NCI-H774 (cell line): Measurements from ENCODE around the gene ATP13A1.
"Not testable (repeated sequence)": the region's sequence is repeated elsewhere in the genome, so short reads cannot be mapped to it uniquely, and the experiment has no call there.

Source experiments
- DNase-seq: peaks from one replicate; lab custom pipeline; 2025; lab: John Stamatoyannopoulos, UW

The ATP13A1 gene

DNA sequence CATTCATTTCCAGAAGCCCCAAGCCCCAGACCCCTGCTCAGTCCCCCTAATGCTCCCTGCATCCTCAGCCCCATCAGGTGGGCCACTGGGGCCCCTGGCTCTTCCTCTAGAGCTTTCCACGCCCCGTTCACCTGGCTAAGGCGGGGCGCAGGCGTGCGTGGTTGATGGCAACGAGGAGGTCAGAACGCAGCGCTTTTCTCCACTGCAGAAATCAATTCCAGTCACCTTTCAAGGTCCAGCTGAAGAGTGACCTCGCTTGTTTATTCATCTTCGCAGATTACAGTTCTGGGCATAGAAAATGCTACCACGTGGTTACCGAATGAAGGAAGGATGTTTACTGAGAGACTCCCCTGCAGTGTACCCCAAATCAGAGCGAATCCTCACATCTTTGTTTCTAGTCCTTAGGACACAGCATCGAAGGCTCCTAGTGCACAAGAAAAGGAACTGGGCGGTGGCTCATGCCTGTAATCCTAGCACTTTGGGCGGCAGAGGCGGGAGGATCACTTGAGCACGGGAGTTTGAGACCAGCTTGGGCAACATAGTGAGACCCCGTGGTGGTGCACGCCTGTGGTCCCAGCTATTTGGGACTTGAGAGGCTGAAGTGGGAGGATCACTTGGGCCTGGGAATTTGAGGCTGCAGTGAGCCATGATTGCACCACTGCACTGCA is 44.2 kb downstream of the ATP13A1 start:
- no peak for DNase-seq

- DNase-seq = peak; percentile 95
These were observed 45.0 kb downstream of the ATP13A1 start, which contains the start of gene PBX4 for GRCh38 chr19:19618219-19619051. TSS of gene PBX4 (minus strand) at chr19:19618687. CDS start at chr19:19618629, 58 bp downstream.

DNA sequence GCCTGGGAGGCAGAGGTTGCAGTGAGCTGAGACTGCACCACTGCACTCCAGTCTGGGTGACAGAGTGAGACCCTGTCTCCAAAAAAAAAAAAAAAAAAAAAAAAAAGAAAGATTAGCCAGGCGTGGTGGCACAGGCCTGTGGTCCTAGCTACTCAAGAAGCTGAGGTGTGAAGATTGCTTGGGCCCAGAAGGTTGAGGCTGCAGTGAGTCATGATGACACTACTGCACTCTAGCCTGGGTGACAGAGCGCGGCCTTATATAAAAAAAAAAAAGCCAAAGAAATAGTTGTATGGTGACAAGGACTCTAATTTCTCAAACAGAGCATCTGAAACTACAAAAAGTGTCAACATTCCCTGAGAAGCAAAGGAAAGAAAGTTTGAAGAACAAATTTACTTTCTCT is 48.4 kb downstream of the ATP13A1 start:
- DNase-seq = no peak

- DNase-seq = no peak
These were observed 50.0 kb downstream of the ATP13A1 start for GRCh38 chr19:19613506-19613905.

- DNase-seq = no peak
These were observed 52.9 kb downstream of the ATP13A1 start for GRCh38 chr19:19610376-19611202.

- DNase-seq = not testable (repeated sequence)
These were observed 56.8 kb downstream of the ATP13A1 start for GRCh38 chr19:19606686-19607085.

GRCh38 chr19:19606021-19606420 is 57.5 kb downstream of the ATP13A1 start:
- no peak for DNase-seq

DNA sequence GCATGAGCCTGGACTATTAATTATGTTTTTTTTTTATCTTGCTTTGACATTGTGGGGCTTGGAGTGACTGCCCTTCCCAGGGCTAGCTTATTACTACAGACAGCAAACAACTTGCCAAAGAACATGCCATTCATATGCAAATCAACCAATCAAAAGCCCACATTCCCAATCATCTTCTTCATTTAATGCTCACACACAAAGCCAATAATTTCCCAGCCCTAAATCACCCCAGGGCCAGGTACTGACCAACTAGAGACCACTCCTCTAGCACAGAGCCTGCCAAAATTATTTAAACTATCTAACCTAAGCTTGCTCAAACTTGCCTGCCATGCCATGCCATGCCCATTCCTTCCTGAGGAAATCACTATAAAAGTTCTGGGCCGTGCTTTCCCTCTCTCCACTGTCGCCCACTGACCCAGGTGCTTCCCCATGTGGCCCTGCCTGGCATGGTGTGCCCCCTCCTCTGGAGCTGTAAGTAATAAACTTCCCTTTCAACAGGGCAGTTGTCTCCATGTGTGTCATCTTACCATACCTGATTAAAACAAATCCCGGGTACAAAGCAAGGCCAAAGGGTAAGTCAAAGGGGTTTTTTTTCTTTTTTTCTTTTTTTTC is 60.7 kb downstream of the ATP13A1 start:
- DNase-seq = no peak

GRCh38 chr19:19602136-19602712 is 61.3 kb downstream of the ATP13A1 start:
- no peak for DNase-seq

GRCh38 chr19:19600793-19601330 is 62.6 kb downstream of the ATP13A1 start:
- DNase-seq = no peak

DNA sequence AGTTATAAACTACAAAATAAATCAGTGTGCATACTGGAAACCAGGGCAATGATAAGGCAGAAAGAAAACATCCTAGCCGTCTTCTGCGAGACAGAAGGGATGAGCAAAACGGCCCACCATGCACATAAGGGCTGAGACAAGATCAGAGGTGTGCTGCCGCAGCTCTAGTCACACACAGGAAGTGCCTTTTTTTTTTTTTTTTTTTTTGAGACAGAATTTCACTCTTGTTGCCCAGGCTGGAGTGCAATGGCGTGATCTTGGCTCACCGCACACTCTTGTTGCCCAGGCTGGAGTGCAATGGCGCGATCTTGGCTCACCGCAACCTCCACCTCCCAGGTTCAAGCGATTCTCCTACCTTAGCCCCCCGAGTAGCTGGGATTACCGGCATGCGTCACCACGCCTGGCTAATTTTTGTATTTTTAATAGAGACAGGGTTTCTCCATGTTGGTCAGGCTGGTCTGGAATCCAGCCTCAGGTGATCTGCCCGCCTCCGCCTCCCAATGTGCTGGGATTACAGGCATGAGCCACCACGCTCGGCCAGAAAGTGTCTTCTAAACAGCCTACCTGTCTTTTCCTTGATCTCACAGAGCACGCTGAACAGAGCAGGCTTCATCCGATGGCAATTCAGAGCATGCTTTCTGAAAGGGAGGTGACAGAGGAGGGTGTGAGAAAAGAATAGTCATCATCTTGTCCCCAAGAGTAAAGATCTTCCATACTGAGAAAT is 64.6 kb downstream of the ATP13A1 start:
- not testable (repeated sequence) for DNase-seq

DNA sequence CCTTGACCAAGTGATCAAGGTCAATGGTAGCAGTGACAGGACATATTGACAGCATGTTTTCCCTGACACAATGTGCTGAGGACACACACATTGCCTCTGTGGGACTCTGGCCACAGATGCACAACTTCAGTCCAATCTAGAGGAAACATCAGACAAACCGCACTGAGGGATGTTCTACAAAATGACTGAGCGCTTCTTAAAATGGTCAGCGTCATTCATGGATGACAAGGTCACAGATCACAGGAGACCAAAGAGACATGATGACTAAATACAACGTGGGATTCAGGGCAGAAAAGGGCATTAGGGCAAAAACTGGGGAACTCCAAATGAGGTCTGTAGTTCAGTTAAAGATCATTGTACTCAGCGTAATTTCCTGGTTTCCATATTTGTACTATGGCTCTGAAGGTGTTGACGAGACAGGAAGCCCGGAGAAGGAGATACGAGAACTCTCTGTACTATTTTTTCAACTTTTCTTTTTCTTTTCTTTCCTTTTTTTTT is 65.6 kb downstream of the ATP13A1 start:
- DNase-seq = no peak
